GM12865 (cell line): ENCODE data around the gene IFRD1.

Source experiments
- DNase-seq: peaks from one replicate; pipeline ENCODE4 v3.0.0; 2010; ENCODE audit warnings: low read depth
- H3K4me3 ChIP-seq: 2 replicates; pipeline ENCODE4 v1.5.1; 2011; ENCODE audit warnings: mild to moderate bottlenecking, low read depth, low read length, control low read depth
- TF ChIP-seq, protein P1 (sequence below): IDR thresholded peaks from 2 replicates; pipeline ENCODE4 v1.5.1; 2011; ENCODE audit warnings: low read length, control low read depth, low read depth, inconsistent platforms; ENCODE audit not compliant: insufficient read depth; ENCODE audit errors: missing control alignments

IFRD1 gene

DNA sequence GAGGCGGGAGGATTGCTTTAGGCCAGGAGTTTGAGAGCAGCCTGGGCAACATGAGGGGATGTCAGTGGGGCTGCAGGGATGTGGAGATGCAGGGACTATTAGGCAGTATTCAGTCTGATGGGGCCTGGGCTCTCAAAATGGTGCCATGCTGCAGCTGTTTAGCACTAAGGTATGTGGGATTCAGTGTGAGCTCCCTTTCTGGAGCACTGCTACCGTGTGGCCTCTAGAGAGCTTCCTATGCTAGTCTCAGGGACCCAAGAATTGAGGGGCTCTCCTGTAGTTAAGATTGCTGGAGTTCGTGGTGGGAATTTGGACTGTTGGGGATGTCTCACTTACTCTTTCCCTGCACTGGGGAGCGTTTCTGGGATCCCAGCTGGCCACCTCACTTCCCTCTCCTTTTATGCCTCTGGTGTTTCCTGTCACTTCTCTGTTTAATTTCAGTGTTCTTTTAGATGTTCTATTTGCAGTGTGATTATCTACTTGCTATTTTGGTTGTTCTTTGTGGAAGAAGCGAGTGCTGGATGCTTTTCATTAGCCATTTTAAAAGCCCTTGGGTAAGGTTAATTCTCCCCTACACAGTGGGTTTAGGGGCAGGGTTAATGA is 53.9 kb downstream of the IFRD1 start:
- no peak overlapping the region for H3K4me3 ChIP-seq
- TF ChIP-seq, protein P1, sequence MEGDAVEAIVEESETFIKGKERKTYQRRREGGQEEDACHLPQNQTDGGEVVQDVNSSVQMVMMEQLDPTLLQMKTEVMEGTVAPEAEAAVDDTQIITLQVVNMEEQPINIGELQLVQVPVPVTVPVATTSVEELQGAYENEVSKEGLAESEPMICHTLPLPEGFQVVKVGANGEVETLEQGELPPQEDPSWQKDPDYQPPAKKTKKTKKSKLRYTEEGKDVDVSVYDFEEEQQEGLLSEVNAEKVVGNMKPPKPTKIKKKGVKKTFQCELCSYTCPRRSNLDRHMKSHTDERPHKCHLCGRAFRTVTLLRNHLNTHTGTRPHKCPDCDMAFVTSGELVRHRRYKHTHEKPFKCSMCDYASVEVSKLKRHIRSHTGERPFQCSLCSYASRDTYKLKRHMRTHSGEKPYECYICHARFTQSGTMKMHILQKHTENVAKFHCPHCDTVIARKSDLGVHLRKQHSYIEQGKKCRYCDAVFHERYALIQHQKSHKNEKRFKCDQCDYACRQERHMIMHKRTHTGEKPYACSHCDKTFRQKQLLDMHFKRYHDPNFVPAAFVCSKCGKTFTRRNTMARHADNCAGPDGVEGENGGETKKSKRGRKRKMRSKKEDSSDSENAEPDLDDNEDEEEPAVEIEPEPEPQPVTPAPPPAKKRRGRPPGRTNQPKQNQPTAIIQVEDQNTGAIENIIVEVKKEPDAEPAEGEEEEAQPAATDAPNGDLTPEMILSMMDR, result no peak
- no peak for DNase-seq

DNA sequence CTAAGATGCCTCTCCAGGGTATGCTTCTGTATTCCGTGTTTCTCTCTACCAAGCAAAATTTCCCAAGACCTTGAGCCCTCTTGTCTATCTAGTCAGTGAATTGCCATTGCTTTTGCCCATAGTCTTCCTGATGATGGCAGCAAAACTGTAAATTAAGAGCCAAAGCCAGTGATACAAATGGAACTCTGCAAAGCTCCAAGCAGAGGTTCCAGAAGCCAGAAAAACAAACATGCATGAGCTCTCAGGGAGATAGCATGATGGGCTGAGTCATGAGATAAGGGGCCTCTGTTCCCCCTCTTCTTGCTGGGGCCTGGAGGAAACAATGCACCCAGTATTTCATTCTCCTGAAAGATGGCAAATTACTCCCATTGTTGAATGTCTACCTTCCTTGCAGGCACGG is 55.2 kb downstream of the IFRD1 start:
- H3K4me3 ChIP-seq, result no peak overlapping the region
- DNase-seq, result no peak
- TF ChIP-seq, protein P1, result no peak

DNA sequence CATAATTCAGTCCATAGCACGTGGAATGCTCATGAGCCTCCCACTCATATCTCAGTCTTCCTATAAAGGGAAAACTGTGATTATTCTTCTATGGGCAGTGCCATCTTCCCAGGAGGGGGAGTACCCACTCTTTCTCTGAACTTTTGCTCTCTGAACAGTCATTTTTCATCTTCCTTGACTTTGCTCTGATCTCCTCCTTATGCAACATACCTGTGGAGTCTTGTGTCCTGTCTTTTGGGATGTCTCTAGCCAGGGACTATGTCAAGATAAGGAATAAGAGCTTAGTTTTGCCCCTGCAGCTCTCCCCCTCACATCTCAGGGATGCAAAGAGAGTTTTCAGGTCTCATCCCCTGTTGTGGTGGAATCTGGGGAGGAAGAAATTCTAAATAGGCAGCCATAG is 58.1 kb downstream of the IFRD1 start:
- no peak for DNase-seq
- H3K4me3 ChIP-seq, result no peak overlapping the region
- TF ChIP-seq, protein P1, result no peak

DNA sequence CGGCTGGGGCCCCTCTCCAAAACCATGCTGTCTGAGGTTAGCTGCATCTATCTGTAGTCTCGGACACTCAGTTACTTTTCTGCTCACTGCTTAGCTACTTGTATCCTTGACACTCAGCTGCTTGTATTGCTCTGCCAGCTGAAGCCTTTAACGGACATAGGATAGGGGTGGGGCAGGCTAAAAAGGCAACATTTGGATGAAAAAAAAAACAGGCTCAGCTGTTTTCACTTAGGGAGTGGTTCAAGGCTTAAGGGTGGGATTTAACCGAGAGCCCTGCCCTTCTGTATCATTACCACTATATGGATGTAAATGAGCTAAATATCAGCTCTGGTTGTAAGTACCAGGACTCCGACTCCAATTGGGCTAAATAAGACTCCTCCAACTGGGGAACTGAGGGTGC is 59.1 kb downstream of the IFRD1 start:
- DNase-seq, result no peak
- TF ChIP-seq, protein P1, result no peak
- no peak overlapping the region for H3K4me3 ChIP-seq

DNA sequence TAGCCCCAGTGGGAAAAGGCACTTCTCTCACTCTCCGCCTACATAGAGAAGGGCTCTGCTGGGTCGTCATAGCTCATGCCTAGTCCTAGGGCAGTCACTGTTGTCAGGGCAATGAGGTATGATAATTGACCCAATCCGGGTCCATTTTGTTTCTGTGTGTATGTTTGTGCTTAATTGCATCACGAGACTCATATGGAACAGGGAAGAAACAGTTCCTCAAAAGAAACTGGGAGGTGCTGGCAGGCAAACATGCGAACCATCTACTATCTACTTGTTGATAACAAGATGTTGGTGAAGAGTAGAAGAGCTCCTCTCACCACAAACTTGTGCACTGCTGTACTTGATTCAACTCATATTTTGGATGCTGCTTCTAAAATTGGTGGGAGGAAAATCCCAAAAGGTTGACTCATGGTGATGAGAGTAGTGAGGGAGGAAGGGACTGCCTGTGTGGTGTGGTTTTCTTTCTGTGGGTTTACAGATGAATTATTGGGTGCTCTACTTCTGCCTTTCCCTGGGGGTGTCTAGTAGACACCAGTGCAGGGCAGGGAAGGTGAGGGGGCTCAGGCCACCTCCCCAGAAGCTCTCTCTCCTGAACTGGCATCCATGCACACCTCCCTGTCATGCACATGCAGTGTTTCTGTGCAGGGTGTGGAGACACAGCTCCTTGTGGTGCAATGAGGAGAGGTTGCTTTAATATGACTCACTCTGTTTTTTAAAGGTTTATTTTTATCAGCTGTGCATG is 59.9 kb downstream of the IFRD1 start:
- no peak overlapping the region for H3K4me3 ChIP-seq
- TF ChIP-seq, protein P1, result no peak
- peak; percentile 38 for DNase-seq

DNA sequence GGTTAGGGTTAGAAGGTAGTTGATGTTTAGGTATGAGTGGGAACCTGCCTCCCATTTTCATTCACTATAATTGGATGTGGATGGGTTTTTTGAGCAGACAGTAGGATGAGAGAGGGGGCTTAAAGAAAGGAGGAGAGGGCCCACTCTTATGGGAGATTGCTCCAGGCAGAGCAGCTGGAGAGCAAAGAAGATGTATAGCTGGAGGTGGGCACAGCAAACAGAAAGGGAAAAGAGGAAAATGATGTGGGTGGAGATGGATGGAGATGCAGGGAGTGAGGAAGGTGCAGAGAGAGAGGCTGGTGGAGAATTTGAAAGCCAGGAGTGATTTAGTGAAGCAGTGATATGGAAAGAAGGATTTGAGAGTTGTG is 60.5 kb downstream of the IFRD1 start:
- no peak overlapping the region for H3K4me3 ChIP-seq
- no peak for DNase-seq
- TF ChIP-seq, protein P1, result no peak
